ENCODE results near the gene IL9R. TPM values are rescaled to one million over a fixed set of nuclear protein-coding genes. Genes with fewer than 3 reads are reported as not detected.
A peak's percentile ranks its signal among the peaks of the same experiment; 100 is the strongest.

IL9R gene
- total and polyA plus RNA-seq, 2 of the 4 experiments (the other 2 are of a cell fraction): 0.05 TPM; not detected in 1

DNA sequence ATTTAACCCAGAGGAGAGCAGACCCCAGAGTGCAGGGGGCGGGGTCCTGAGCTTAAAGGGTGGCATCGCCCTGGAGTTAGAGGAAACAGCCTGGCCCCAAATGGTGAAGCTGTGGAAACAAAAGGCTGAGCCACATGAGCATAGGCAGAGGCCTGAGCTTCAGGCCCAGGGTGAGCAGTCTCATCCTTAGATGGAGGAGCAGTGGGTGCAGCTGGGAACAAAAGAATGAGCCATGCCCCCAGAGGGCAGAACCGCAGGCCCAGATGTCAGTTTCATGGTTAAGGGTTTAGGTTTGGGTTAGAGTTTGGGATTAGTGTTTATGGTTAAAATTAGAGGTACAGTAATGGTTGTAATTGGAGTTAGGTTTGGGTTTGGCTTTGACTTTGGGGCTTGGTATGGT, 44.4 kb upstream of the IL9R start:
- Histone ChIP-seq H4K5ac (ENCODE audit: low read depth, low read length) (no peak overlapping the region), H2AFZ (replicated peaks; ENCODE audit: low read length, poor library complexity) (no peak overlapping the region), H3K4ac (ENCODE audit: low read depth, low read length) (no peak overlapping the region), H3K56ac (ENCODE audit: extremely low read depth, insufficient read depth, low read length) (no peak overlapping the region), H3K9ac (ENCODE audit: low read depth, low read length) (no peak overlapping the region), H4K91ac (ENCODE audit: insufficient read depth, low read depth, low read length) (no peak overlapping the region), H3K4me3 (ENCODE audit: insufficient read depth, low read depth, low read length) (no peak overlapping the region), H4K20me1 (ENCODE audit: insufficient read depth, low read length) (no peaks in the 10 kb centered on the region), H4K8ac (ENCODE audit: low read depth in 2 of 2, low read length in 2 of 2) (no peak overlapping the region), H3K79me1 (ENCODE audit: low read depth in 1 of 2, low read length in 2 of 2) (no peaks in the 10 kb centered on the region), H3K9me3 (ENCODE audit: control insufficient read depth, insufficient read depth, low read length) (no peaks in the 10 kb centered on the region), H2AK5ac (ENCODE audit: low read depth, low read length) (no peak overlapping the region), H3K18ac (ENCODE audit: low read depth, low read length) (no peak overlapping the region), H3K27ac (ENCODE audit: insufficient read depth, low read length) (no peak overlapping the region), H2BK5ac (ENCODE audit: low read depth, low read length, poor library complexity, severe bottlenecking) (no peak overlapping the region), H3K23ac (ENCODE audit: low read depth, low read length) (no peak overlapping the region), H3K9me1 (ENCODE audit: insufficient read depth, low read length) (no peaks in the 10 kb centered on the region), H3K4me1 (ENCODE audit: control insufficient read depth, insufficient read depth, low read length) (no peaks in the 10 kb centered on the region), H2AK9ac (replicated peaks; ENCODE audit: low read depth, low read length, poor library complexity) (peak overlapping the region; percentile 25), H3K27me3 (ENCODE audit: control insufficient read depth, insufficient read depth, low read length) (no peaks in the 10 kb centered on the region), H3K4me2 (ENCODE audit: low read depth, low read length) (no peak overlapping the region), H3K36me3 (ENCODE audit: control insufficient read depth, insufficient read depth, low read length) (no peaks in the 10 kb centered on the region), H3K14ac (replicated peaks; ENCODE audit: low read depth, low read length) (no peak overlapping the region), H2BK20ac (ENCODE audit: low read depth, low read length) (no peak overlapping the region), H2BK15ac (ENCODE audit: low read depth, low read length) (no peak overlapping the region), H2BK120ac (ENCODE audit: low read depth, low read length) (no peak overlapping the region)
- ChIA-PET CTCF (no interaction called here), POLR2A (ENCODE audit: unreplicated experiment) (no interaction called here)
- dilution Hi-C loops (cut with HindIII; ENCODE audit: low sequenced_read_pairs, unreplicated experiment): no loop called here
- DNase-seq: no peak
- in situ Hi-C loops (cut with MboI; ENCODE audit: low sequenced_read_pairs): no loop called here
- no TSS peak for BruUV-seq (replicated peaks)
- no peak for ATAC-seq (ENCODE audit: low read depth)
- TF ChIP-seq RAD21 (IDR thresholded peaks at IDR 0.05; ENCODE audit: low read length): no peak
- no peak for TF ChIP-seq BHLHE40 (IDR thresholded peaks at IDR 0.05; ENCODE audit: low read depth, low read length)
- TF ChIP-seq MAZ (IDR thresholded peaks at IDR 0.05; ENCODE audit: borderline replicate concordance, low read depth, low read length): no peak
- TF ChIP-seq SMC3 (IDR thresholded peaks at IDR 0.05; ENCODE audit: low read depth, low read length): no peak
- TF ChIP-seq MAFK (IDR thresholded peaks at IDR 0.05; ENCODE audit: low read depth, low read length): no peak
- TF ChIP-seq CHD1 (IDR thresholded peaks at IDR 0.05; ENCODE audit: low read depth, low read length): no peak
- TF ChIP-seq NFE2L2 (IDR thresholded peaks at IDR 0.05; ENCODE audit: low read depth, low read length): no peak
- TF ChIP-seq POLR2A (IDR thresholded peaks at IDR 0.05; ENCODE audit: low read depth, low read length): no peak
- no peak for TF ChIP-seq FOS (IDR thresholded peaks at IDR 0.05; ENCODE audit: low read depth, low read length)
- TF ChIP-seq RCOR1 (IDR thresholded peaks at IDR 0.05; ENCODE audit: insufficient replicate concordance, low read length): no peak
- TF ChIP-seq ELK1 (IDR thresholded peaks at IDR 0.05; ENCODE audit: borderline replicate concordance, low read depth, low read length): no peak
- no peak for TF ChIP-seq RFX5 (IDR thresholded peaks at IDR 0.05; ENCODE audit: low read depth, low read length)
- no peak for TF ChIP-seq CTCF (conservative IDR thresholded peaks at IDR 0.05; ENCODE audit: low read depth, low read length)
- no peak for TF ChIP-seq CEBPB (IDR thresholded peaks at IDR 0.05; ENCODE audit: low read depth, low read length)
- no peak for TF ChIP-seq MXI1 (IDR thresholded peaks at IDR 0.05; ENCODE audit: borderline replicate concordance, low read depth, low read length)
- intact Hi-C loops (cut with micrococcal nuclease): no loop called here
- 39% methylated on average over 3 of the region's 3 CpGs; no CpG with 5 or more reads in 1 of the 2 experiments for WGBS, 2 experiments (ENCODE audit: extremely low coverage in 2 of 2, insufficient read length in 1 of 2)
